GM20431 (cell line): ENCODE data around the gene WDFY2.
"Not testable (repeated sequence)": the region's sequence is repeated elsewhere in the genome, so short reads cannot be mapped to it uniquely, and the experiment has no call there.

ENCODE experiments used
- in situ Hi-C: fragments of 300-500 bp; cut with MseI, MboI; formaldehyde crosslinking; loops from one replicate; pipeline ENCODE4 v1.15.0; 2020; ENCODE audit warnings: low sequenced_read_pairs; ENCODE audit not compliant: unreplicated experiment

Gene WDFY2

DNA sequence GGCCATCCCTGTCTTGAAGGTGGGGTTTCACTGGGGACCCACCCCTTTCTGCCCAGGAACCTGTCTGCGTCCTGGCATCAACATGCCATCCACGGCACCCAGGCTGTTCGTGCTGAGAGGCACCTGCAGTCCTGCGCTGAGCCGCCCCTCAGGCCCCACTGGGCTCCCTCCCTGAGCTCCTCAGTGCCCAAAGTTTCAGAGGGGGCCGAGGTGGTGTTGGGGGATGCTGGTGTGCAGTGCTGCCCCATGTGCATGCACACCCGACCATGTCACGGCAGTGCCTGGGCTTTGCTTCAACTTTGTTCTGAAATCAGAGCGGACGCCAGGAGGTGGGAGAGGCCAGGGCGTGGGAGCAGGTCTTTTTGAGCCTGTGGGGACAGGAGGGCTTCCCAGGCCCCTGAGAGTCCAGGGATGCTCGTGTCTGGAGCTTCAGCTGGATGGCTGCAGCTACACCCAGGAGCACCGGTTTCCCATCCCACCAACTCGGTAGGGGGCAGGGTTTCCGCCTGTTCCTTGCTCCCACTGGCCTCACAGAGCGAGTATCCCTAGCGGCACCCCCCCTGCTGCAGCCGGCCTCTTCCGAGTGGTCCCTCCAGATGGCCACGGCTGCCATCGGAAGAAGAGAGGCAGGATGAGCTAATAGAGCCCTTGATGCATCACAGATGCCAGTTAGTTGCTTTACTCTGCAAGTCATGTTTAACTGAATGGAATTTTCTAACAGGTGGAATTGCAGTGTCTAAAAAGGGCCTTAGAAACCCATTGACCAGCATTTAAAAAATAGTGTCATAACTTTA is 44.0 kb downstream of the WDFY2 start:
- in situ Hi-C loops, result no loop called here

DNA sequence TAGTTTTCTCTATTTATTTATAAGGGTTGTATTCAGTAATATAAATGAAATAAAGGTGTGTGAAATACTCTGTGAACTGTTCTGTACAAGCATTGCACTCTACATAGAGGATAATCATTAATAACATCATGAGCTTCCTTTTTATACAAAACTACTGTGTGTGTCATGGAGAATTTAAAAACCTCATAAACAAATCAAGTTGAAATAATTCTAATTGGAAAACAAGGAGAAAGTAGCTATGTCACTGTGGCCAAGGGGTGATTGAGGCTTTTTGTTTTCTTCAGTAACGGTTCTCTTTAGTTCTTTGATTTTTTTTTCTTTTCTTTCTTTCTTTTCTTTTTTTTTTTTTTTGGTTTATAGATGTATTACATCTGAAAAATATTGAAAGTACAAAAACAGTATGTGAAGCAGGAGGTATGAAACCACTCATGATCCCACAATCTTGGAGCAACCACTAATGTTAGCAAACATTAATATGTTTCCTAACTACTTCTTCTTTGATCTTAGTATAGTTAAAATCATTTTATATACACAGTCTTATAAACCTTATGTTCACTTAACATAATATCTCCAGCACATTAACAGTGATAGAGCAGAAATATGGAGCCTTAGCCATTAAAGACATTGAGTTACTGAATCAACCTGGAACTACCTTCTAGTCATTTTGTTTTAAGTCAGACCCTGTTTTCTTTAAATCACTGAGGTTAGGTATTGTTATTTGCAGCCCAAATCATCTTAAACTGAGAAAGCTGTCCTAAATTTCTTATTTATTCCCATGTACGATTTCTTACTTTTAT is 45.4 kb downstream of the WDFY2 start:
- in situ Hi-C loops, result no loop called here

DNA sequence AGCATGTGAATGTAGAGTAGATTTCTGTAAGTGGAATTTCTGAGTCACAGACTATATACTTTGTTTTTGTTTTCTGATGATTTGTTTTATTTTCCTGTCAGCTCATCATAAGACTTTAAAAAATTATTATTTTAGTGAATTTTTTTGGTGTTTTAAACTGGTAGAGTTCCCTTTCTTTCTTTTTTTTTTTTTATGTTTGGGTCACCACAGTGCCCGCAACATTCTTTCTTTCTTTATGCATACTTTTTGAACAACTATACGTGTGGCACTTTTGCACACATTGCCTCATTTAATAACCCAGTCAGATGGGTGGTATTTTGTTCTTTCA is 46.0 kb downstream of the WDFY2 start:
- in situ Hi-C loops, result no loop called here

DNA sequence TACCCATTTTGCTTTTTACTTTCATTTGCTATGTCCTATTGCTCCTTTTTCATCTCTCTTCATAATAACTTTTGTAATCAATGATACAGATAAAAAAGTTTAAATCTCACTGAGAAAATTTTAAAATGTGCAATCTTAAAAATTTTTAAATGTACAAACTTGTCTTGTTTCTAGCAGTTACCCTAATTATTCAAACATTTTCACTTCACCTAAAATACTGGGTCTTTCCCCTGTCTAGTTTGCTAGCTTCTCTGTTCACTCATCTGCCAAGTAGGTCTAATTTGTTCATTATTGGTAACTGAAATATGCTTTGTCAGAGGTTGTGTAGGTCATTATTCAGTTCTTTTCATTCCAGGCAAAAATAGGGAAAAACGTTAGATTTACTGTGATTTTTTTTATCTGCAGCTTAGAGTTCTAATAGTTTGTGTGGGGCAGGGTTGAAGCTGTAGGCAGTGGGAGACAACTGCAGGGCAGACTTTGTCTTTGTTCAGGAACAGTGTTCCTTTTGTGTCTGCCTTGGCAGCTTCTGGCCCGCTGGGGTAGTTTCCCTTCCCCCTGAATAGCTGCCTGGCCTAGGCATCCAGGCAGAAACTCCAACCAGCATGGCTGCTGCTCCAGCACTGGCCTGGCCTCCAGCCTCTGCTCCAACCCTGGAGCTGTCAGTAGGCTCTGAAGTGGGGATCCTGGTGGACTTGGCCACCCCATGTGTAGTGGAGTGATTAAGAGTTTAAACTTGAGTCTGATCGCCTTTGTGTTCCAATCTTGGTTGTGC is 48.5 kb downstream of the WDFY2 start:
- in situ Hi-C loops, result no loop called here

DNA sequence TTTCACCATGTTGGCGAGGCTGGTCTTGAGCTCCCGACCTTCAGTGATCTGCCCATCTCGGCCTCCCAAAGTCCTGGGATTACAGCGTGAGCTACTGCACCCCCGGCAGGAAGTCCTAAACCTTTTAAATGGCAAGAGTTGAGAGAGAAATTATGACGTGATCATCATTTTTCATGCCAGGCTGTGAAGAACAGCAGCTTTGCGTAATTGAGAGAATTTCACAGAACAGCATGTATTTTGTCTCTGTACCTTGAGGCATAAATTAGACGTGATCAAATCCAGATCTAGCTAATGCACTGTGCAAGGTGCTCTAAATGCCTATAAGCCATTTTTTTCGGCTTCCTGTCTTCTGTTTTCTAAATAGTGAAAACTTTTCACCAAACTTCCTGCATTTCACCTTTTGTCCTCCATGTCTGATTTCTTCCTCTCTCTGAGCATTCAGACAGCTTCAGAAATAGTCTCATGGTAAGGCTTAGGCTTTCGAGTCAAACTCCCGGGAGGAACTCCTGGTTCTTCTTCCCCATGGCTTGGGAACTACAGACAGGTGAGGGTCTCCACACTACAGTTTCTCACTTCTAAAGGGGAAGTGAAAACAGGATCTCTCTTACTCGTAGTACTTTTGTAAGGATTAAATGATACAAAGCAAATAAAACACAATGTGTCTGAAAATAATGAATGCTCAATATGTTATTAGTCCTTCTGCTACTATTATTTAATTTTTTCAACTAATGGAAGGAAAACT is 51.0 kb downstream of the WDFY2 start:
- in situ Hi-C loops, result no loop called here

DNA sequence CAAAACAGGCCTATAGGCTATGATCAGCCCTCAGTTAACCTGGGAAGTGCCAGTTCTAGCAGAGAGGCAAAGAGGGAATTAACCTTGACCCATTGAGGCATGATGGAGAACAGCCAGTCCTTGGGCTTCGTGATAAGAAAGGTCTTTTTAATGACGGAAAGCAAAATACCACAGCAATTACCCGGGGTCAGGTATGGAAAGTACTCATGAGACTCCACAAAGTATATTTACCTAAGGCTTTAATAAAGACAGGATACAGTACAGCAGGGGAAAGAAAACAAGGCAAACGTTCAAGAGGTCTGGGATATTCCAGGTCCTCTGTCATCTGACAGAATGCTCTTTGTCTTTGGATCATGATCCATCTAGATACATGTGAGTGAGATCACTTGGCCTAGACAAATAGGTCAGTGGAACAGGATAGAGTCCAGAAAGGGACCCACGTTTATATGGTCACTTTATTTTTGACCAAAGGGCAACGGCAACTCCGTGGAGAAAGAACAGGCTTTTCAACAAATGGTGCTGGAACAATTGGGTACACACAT is 52.2 kb downstream of the WDFY2 start:
- in situ Hi-C loops, result no loop called here

DNA sequence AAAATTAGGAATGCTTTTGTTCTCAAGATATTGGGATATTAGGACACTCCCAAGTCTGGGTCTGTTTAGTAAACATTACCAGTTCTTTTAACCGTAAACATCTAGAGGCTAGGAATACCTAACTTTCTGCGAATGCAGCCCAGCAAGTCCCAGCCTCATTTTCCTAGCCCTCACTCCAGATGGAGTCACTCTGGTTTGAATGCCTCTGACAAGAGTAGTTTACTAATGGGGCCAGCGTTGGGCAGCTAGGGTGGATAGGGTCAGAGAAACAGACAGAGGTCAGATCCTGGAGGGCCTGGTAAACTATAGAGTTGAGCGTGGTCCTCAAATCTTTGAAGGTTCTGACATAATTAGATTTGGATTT is 53.6 kb downstream of the WDFY2 start:
- in situ Hi-C loops, result no loop called here

DNA sequence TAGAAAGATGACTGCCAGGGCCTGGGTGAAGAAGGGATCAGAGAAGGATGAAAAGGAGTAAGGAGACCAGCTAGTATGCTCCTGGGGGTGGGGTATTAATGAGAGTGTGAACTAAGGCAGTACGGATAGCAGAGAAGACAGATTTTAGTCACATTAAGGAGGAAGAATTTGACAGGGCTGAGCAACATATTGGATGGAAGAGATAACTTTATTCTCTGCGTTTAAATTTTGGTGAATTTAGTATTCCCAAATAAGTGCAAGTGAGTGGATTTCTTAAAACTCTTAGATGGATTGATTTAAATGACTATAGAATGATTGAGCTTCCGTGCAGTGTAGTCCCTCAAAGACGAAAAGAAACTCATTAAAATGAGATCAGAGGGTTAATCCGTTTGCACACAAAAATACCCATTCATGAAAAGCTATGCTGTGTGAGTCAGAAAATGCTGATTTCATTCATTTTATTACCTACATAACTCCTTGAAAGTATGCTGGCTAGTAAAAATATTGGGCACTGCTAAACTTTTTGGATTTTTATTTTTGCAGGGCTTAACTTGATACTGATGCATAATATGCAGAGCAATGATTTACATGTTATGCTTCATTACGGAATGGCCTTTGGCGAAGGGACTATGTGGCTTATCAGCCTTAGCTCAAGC is 54.1 kb downstream of the WDFY2 start:
- in situ Hi-C loops, result no loop called here

DNA sequence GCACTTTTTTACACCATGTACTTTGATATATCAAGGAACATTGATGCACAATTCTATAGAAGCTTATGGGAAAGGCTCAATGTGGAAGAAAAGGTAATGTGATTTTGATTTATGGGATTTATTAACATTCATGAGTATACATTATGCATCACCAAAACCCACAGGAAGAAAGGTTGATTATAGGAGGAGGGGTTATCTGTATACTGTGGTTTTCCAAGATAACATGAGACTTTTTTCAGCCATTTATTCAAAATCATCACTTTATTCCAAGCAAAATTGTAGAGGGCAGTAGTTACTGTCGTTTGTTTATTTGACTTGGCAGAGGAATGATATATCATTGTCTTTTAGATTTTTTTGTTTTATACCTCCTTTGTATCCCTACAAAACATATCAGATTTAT is 54.9 kb downstream of the WDFY2 start:
- in situ Hi-C loops, result no loop called here

DNA sequence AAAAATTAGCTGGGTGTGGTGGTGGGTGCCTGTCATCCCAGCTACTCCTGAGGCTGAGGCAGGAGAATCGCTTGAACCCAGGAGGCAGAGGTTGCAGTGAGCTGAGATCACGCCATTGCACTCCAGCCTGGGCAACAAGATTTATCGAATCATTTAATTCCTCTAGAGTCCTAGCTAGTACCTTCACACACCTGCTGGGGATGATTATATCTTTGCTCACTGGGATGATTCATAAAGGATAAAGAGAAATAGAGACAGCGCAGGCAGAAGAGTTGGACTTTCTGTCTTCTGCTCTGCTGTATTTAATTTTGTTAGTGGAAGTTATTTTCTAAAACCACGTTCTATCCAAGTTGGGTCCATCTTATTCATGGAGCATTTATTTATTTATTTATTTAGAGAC is 56.4 kb downstream of the WDFY2 start:
- in situ Hi-C loops, result not testable (repeated sequence)

DNA sequence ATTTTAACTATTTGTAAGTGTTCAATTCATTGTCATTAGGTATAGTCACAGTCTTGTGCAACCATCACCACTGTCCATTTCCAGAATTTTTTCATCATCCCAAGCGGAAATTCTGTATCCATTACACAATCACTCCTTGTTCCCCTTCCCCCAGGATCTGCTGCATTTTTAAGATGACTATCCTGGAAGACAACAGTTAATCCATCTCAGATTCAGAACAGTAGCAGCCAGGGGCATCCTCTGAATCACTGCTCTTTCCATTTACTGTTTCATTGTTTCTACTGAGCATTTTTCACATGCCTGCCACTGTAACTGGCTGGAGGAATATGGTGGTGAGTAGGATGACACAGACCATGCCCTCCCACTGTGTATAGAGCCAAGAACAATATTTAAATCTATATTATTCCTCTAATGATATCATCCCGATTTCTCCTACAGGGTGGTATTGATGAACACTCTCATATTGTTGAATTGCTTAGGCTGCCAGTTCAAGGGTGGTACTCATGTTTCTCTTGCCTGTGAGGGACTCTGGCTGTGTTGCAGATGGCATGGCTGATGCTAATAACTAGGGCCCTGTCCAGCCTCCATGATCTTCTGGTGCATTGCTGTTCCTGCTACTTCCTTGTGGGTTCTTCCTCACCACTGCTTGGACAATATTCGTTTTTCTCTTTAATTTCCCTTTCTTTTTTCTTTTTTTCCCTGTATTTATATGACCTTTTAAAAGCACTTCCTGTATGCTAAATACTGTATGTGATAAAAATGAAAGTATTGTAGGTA is 59.0 kb downstream of the WDFY2 start:
- in situ Hi-C loops, result no loop called here

DNA sequence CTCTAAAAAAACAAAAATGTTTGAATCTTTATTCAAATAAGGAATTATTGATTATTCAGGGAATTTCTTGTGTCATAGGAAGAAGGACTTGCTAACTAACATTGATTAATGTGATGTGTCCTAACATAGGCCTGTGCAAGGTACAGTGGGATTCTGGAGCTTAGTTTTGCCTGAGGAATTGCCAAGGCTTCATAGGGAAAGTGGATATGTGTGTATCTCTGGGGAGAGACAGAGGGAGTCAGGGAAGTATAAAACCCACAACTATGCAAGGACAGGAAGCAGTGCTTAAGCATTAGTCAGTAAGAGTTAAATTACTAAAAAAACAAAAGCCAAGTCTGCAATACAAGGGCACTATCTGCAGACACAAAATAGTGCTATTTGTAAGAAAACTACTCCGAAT is 59.6 kb downstream of the WDFY2 start:
- in situ Hi-C loops, result no loop called here

DNA sequence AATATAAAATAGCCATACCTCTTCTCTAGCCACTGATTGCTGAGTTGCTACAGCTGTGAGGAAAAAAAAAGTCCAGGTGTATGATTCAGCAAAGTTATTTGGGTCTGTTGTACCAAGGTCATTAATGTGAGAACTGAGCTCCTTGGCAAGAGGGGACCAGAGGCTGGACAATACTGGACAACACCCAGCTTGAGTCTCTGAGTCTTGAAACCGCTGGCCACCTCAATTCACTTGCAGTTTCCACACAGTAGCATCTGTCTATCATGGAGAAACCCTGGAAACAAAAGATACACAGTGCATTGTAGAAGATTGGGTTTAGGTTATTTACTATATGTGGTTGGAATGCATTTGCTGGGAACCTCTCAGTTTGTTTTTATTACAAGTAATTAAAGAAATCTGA is 60.4 kb downstream of the WDFY2 start:
- in situ Hi-C loops, result no loop called here

DNA sequence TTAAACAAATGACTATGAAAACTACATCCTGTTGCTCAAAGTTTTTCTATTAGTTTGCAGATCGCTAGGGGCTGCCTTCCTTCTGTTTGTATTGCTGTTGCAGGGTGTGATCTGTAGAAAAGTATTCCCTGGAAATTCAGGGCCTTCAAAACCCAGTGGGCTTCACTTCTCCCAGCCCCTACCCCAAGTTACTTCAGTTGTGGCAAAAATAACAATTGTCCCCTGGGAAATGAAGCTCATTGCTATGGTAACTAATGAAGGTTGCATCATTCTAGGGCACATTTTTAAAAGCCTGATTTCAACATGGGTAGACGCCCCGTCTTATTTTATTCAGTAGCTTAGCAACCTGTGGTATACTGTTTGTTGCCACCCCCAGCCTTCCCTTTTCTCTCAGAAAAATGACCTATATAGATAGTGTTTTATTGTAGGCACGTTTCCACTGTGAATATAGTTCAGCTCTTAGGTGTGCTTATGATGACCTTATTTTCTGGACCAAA is 60.9 kb downstream of the WDFY2 start:
- in situ Hi-C loops, result no loop called here

DNA sequence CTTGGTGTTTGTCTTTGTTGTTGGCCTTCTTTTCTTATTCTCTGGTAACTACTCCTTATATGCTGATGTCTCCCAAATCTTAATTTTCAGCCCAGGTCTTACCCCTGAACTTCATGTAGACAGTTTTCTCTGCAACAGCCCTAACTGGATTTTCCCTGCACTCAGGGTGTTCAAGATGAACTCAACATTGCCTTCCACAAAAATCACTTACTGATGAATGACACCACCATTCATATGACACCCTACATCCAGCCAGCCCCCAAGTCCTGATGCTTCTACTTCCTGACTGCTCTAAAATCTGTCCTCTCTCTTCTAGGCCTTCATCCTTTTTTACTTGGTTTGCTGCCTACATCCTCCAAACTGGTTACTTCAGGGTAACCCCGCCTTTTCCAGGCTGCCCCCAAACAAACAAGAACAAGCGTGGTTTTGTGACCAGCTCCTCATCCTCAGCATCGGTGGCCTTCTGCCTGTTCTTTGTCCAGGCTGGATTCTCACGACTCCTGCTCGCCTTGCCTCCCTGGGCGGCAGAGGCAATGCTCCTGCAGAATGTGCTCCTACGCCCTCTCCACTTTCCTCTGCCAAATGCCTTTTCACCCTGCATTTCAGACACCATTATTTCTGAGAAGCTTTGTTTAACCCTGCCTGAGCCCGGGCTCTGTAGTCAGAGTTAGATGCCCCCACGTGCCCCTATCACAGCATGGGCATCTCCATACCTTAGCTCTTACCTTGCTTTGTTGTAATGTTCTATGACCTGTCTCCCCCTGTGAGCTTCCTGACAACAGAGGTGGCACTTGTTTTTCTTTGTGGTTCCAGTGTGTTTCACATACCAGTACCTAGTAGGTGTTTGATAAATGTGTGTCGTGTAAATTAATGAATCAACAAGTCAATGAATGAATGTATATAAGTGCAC is 61.8 kb downstream of the WDFY2 start:
- in situ Hi-C loops, result no loop called here

DNA sequence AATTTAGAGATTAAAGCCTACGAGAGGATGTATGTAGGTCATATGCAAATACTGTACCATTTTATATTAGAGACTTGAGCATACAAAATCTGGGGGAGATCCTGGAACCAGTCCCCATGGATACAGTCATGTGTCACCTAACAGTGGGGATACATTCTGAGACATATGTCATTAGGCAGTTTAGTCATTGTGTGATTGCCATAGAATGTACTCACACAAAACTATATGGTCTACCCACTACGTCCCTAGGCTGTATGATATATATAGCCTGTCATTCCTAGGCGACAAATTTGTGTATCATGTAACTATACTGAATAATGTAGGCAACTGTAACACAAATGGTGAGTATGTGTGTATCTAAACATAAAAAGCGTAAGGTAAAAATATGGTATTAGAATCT is 62.8 kb downstream of the WDFY2 start:
- in situ Hi-C loops, result no loop called here

DNA sequence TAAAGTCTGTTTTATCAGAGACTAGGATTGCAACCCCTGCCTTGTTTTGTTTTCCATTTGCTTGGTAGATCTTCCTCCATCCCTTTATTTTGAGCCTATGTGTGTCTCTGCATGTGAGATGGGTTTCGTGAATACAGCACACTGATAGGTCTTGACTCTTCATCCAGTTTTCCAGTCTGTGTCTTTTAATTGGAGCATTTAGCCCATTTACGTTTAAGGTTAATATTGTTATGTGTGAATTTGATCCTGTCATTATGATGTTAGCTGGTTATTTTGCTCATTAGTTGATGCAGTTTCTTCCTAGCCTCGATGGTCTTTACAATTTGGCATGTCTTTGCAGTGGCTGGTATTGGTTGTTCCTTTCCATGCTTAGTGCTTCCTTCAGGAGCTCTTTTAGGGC is 67.9 kb downstream of the WDFY2 start:
- in situ Hi-C loops, result not testable (repeated sequence)
